CD14-positive monocyte (primary cell): Measurements from ENCODE around the gene ASH1L. TPM values are rescaled to one million over a fixed set of nuclear protein-coding genes. Genes with fewer than 3 reads are reported as not detected.
A peak's percentile ranks its signal among the peaks of the same experiment; 100 is the strongest.
"Not testable (repeated sequence)": the region's sequence is repeated elsewhere in the genome, so short reads cannot be mapped to it uniquely, and the experiment has no call there.

Experiments used
- DNase-seq, 3 donors: peaks; one replicate each; pipeline ENCODE4 v3.0.0-alpha.2; 2011 to 2022
- H2AFZ ChIP-seq: 2 replicates; pipeline ENCODE4 v1.6.0; 2012; ENCODE audit warnings: mild to moderate bottlenecking, low read depth, low read length, inconsistent platforms; ENCODE audit not compliant: insufficient read depth, poor library complexity, severe bottlenecking
- H3K27ac ChIP-seq, 2 donors: 1 replicate in 1 of 2; 2 replicates in 1 of 2; pipeline ENCODE4 v1.5.1; 2012 to 2013; ENCODE audit warnings: low read length in 2 of 2, control low read depth in 1 of 2, inconsistent platforms in 1 of 2, low read depth in 1 of 2, mild to moderate bottlenecking in 1 of 2
- H3K27me3 ChIP-seq, 2 donors: one replicate each; pipeline versions ENCODE4 v1.6.0 to v1.6.1; 2011 to 2013; ENCODE audit warnings: low read length in 2 of 2; ENCODE audit not compliant: control insufficient read depth in 2 of 2, insufficient read depth in 2 of 2
- H3K36me3 ChIP-seq, 2 donors: replicated peaks in 1 of 2; 1 replicate in 1 of 2; 2 replicates in 1 of 2; pipeline versions ENCODE4 v1.5.1 to v1.6.1; 2012 to 2013; ENCODE audit warnings: low read length in 2 of 2, control low read depth in 1 of 2, inconsistent platforms in 1 of 2, mild to moderate bottlenecking in 1 of 2; ENCODE audit not compliant: insufficient read depth in 2 of 2, control insufficient read depth in 1 of 2
- H3K4me1 ChIP-seq, 2 donors: 1 replicate in 1 of 2; 2 replicates in 1 of 2; pipeline versions ENCODE4 v1.5.1 to v1.6.1; 2012 to 2013; ENCODE audit warnings: low read length in 2 of 2, control low read depth in 1 of 2, inconsistent platforms in 1 of 2, mild to moderate bottlenecking in 1 of 2, moderate library complexity in 1 of 2; ENCODE audit not compliant: insufficient read depth in 2 of 2, control insufficient read depth in 1 of 2
- H3K4me2 ChIP-seq: replicated peaks from 2 replicates; pipeline ENCODE3; 2012; ENCODE audit warnings: low read length, moderate library complexity, mild to moderate bottlenecking; ENCODE audit not compliant: poor library complexity, severe bottlenecking; ENCODE audit errors: extremely low read depth
- H3K4me3 ChIP-seq, 3 experiments: fragments of 200-600 bp in 1 of 3; sonication (generic) in 1 of 3; replicated peaks in 1 of 3; 1 replicate in 2 of 3; 2 replicates in 1 of 3; pipeline ENCODE4 v1.5.1; 2011 to 2013; ENCODE audit warnings: low read length in 3 of 3, mild to moderate bottlenecking in 3 of 3, control low read depth in 2 of 3, low read depth in 2 of 3, inconsistent platforms in 1 of 3, moderate library complexity in 1 of 3
- H3K79me2 ChIP-seq: 2 replicates; pipeline ENCODE4 v1.6.0; 2012; ENCODE audit warnings: mild to moderate bottlenecking, control low read depth, inconsistent platforms, low read length, moderate library complexity; ENCODE audit not compliant: insufficient read depth
- H3K9ac ChIP-seq: 2 replicates; pipeline ENCODE4 v1.6.0; 2017; ENCODE audit warnings: low read length, mild to moderate bottlenecking; ENCODE audit not compliant: insufficient read depth, poor library complexity, severe bottlenecking
- H3K9me3 ChIP-seq, 2 donors: replicated peaks in 1 of 2; 1 replicate in 1 of 2; 2 replicates in 1 of 2; pipeline versions ENCODE4 v1.5.1 to v1.6.1; 2012 to 2013; ENCODE audit warnings: low read length in 2 of 2, control low read depth in 1 of 2; ENCODE audit not compliant: control insufficient read depth in 1 of 2, insufficient read depth in 1 of 2
- H4K20me1 ChIP-seq: 2 replicates; pipeline ENCODE4 v1.6.0; 2012; ENCODE audit warnings: mild to moderate bottlenecking, low read length, control low read depth, moderate library complexity; ENCODE audit not compliant: insufficient read depth
- H3K27ac Mint-ChIP-seq, 7 donors: one replicate each; pipeline ENCODE4 v1.8.0; 2020; ENCODE audit warnings: mild to moderate bottlenecking in 7 of 7, mixed read lengths in 7 of 7, moderate library complexity in 6 of 7, inconsistent platforms in 2 of 7
- H3K27me3 Mint-ChIP-seq, 3 donors: one replicate each; pipeline ENCODE4 v1.8.0; 2021 to 2022; ENCODE audit warnings: low read depth in 3 of 3, mild to moderate bottlenecking in 3 of 3, mixed read lengths in 3 of 3, moderate library complexity in 3 of 3, inconsistent platforms in 1 of 3
- H3K36me3 Mint-ChIP-seq, 2 donors: one replicate each; pipeline ENCODE4 v1.8.0; 2020; ENCODE audit warnings: mixed read lengths in 2 of 2, inconsistent platforms in 1 of 2, mild to moderate bottlenecking in 1 of 2
- H3K4me1 Mint-ChIP-seq: one replicate; pipeline ENCODE4 v1.8.0; 2020; ENCODE audit warnings: mild to moderate bottlenecking, mixed read lengths
- H3K4me3 Mint-ChIP-seq, 2 donors: one replicate each; pipeline ENCODE4 v1.8.0; 2020; ENCODE audit warnings: mild to moderate bottlenecking in 2 of 2, mixed read lengths in 2 of 2, moderate library complexity in 1 of 2
- H3K9me3 Mint-ChIP-seq, 7 donors: one replicate each; pipeline ENCODE4 v1.8.0; 2020 to 2022; ENCODE audit warnings: mixed read lengths in 7 of 7, mild to moderate bottlenecking in 6 of 7, moderate library complexity in 6 of 7, inconsistent platforms in 2 of 7
- CTCF ChIP-seq: fragments of 200-600 bp; IDR thresholded peaks from one replicate; pipeline ENCODE4 v1.8.0; 2022; ENCODE audit warnings: antibody characterized with exemption, mild to moderate bottlenecking
- WGBS: methylation state at CpG from one replicate; pipeline ENCODE4 v1.1.5; 2013; ENCODE audit warnings: missing lambda C conversion rate; ENCODE audit not compliant: insufficient coverage; 5-methylcytosine and 5-hydroxymethylcytosine counted together
- intact Hi-C, 2 donors: fragments of 100-400 bp; cut with micrococcal nuclease; formaldehyde crosslinking; loops; one replicate each; pipeline versions ENCODE4 v1.15.0 to v1.15.1; 2023
- polyA plus RNA-seq, 3 donors: library from polyadenylated mRNA; depleted of rRNA in 1 of 3; unstranded in 2 of 3; stranded (reverse) in 1 of 3; fragments of 300-500 nt in 2 of 3; fragments of >200 nt in 1 of 3; fragmentation: Illumina TruSeq in 2 of 3; gene quantifications; 1 replicate in 2 of 3; 2 replicates in 1 of 3; pipeline ENCODE4 v1.2.3, GENCODE V29; 2012 to 2021

Gene ASH1L
- polyA plus RNA-seq, 3 donors: 2.7 to 21.5 (median 5.6) TPM

GRCh38 chr1:155598842-155599331, 36.3 kb upstream of the ASH1L start:
- H3K4me3 ChIP-seq: peak overlapping the region in 1 of 3 experiments; percentile 36
- no peaks in the 10 kb centered on the region for H4K20me1 ChIP-seq
- Mint-ChIP-seq H3K27me3 (peaks cover 11 to 13% (median 12%) of the 10 kb centered on the region in 3 donors), H3K4me1 (peaks cover 16% of the 10 kb centered on the region), H3K27ac (peak overlapping the region in 1 of 7 donors; percentile 44), H3K36me3 (no peaks in the 10 kb centered on the region), H3K9me3 (no peaks in the 10 kb centered on the region), H3K4me3 (peak overlapping the region; percentile 65 to 88)
- H3K9ac ChIP-seq: peak overlapping the region; percentile 40
- H3K27ac ChIP-seq: no peak overlapping the region
- H3K79me2 ChIP-seq: no peaks in the 10 kb centered on the region
- peak overlapping the region; percentile 46 for H2AFZ ChIP-seq
- H3K4me1 ChIP-seq: no peaks in the 10 kb centered on the region
- H3K9me3 ChIP-seq: no peaks in the 10 kb centered on the region
- H3K36me3 ChIP-seq: no peaks in the 10 kb centered on the region
- no peaks in the 10 kb centered on the region for H3K27me3 ChIP-seq
- TF ChIP-seq CTCF: no peak
- 18% methylated on average over 8 of the region's 12 CpGs for WGBS
- H3K4me2 ChIP-seq: peak overlapping the region; percentile 31
- intact Hi-C loops: no loop called here
- DNase-seq: no peak

GRCh38 chr1:155596864-155597263, 34.3 kb upstream of the ASH1L start:
- Histone ChIP-seq H3K27ac (no peak overlapping the region), H2AFZ (no peak overlapping the region), H3K36me3 (no peaks in the 10 kb centered on the region), H3K27me3 (no peaks in the 10 kb centered on the region), H3K4me2 (no peak overlapping the region), H3K9ac (no peak overlapping the region), H4K20me1 (no peaks in the 10 kb centered on the region), H3K4me1 (no peaks in the 10 kb centered on the region), H3K9me3 (no peaks in the 10 kb centered on the region), H3K79me2 (no peaks in the 10 kb centered on the region), H3K4me3 (no peak overlapping the region)
- DNase-seq: no peak
- H3K36me3 Mint-ChIP-seq: no peaks in the 10 kb centered on the region
- no peaks in the 10 kb centered on the region for H3K9me3 Mint-ChIP-seq
- WGBS: no CpG with 5 or more reads among the region's 5 CpGs
- intact Hi-C loops: no loop called here
- H3K4me1 Mint-ChIP-seq: peaks cover 19% of the 10 kb centered on the region
- peaks cover 11 to 14% (median 13%) of the 10 kb centered on the region in 3 donors for H3K27me3 Mint-ChIP-seq
- TF ChIP-seq CTCF: no peak
- H3K4me3 Mint-ChIP-seq: no peak overlapping the region
- H3K27ac Mint-ChIP-seq: no peak overlapping the region

GRCh38 chr1:155595877-155596474, 33.4 kb upstream of the ASH1L start:
- intact Hi-C loops, H3K36me3 ChIP-seq, H4K20me1 ChIP-seq, H3K27ac ChIP-seq, DNase-seq, H3K36me3 Mint-ChIP-seq, H3K27me3 ChIP-seq, H3K4me1 ChIP-seq, H2AFZ ChIP-seq, H3K4me3 ChIP-seq, H3K9me3 ChIP-seq, H3K27ac Mint-ChIP-seq, H3K4me3 Mint-ChIP-seq, H3K79me2 ChIP-seq, H3K9ac ChIP-seq, H3K4me2 ChIP-seq, H3K9me3 Mint-ChIP-seq: not testable (repeated sequence)
- WGBS: 86% methylated on average over 2 of the region's 3 CpGs
- peaks cover 19% of the 10 kb centered on the region for H3K4me1 Mint-ChIP-seq
- H3K27me3 Mint-ChIP-seq: peaks cover 11 to 14% (median 11%) of the 10 kb centered on the region in 3 donors
